SK-N-MC (cell line): ENCODE results near the gene CTPS1.

Experiments
- EZH2 ChIP-seq: fragments of 200-600 bp; sonication (generic); IDR thresholded peaks from one replicate; pipeline ENCODE4 v1.6.1; 2017; ENCODE audit warnings: antibody characterized with exemption
- FOXP2 ChIP-seq: optimal IDR thresholded peaks from 2 replicates; pipeline ENCODE3; 2011; ENCODE audit warnings: mild to moderate bottlenecking, moderate library complexity; ENCODE audit not compliant: insufficient read depth; ENCODE audit errors: extremely low read length, control extremely low read depth
- POLR2AphosphoS5 ChIP-seq: IDR thresholded peaks from 2 replicates; pipeline ENCODE4 v1.6.1; 2012; ENCODE audit warnings: mild to moderate bottlenecking, low read depth, low read length, borderline replicate concordance

DNA sequence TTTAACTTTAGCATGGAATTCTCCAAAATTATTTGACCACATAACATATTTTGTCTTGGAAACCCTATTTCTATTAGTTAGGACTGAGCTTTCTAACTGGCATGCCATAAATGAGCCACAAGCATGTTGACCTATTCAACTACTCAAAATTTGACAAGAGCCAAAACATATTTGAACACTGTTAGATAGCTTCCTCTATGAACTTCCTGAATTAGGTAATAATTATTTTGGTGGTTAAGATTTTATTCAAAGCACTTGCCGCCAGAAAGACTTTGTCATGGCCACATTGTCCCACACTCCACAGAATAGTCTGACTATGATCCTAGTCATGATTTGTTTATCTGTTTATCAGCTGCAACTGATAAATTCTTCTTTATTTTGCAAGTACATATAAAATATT lies 23.1 kb upstream of the CTPS1 start:
- TF ChIP-seq POLR2AphosphoS5 (no peak), EZH2 (no peak), FOXP2 (no peak)
